Parathyroid adenoma (tissue), 2 donors: ENCODE data around the gene MRC1.

Source experiments
- H2AFZ ChIP-seq: fragments of 300-600 bp; sonication (generic); one replicate; pipeline ENCODE4 v1.7.0; 2017; ENCODE audit warnings: antibody characterized with exemption, mild to moderate bottlenecking
- H3K27ac ChIP-seq: fragments of 300-600 bp; sonication (generic); one replicate; pipeline ENCODE4 v1.7.0; 2017
- H3K27me3 ChIP-seq: fragments of 300-600 bp; sonication (generic); one replicate; pipeline ENCODE4 v1.7.0; 2017; ENCODE audit warnings: low read length; ENCODE audit not compliant: control insufficient read depth, insufficient read depth
- H3K36me3 ChIP-seq: fragments of 300-600 bp; sonication (generic); one replicate; pipeline ENCODE4 v1.7.0; 2017; ENCODE audit warnings: low read length; ENCODE audit not compliant: control insufficient read depth, insufficient read depth
- H3K4me1 ChIP-seq: fragments of 300-600 bp; sonication (generic); one replicate; pipeline ENCODE4 v1.7.0; 2017; ENCODE audit warnings: control low read depth
- H3K4me2 ChIP-seq: fragments of 300-600 bp; sonication (generic); one replicate; pipeline ENCODE4 v1.7.0; 2017; ENCODE audit warnings: low read length
- H3K4me3 ChIP-seq: fragments of 300-600 bp; sonication (generic); one replicate; pipeline ENCODE4 v1.7.0; 2017; ENCODE audit warnings: low read depth, low read length
- H3K79me2 ChIP-seq: fragments of 300-600 bp; sonication (generic); one replicate; pipeline ENCODE4 v1.7.0; 2017; ENCODE audit warnings: control low read depth
- H3K9ac ChIP-seq: fragments of 300-600 bp; sonication (generic); one replicate; pipeline ENCODE4 v1.7.0; 2017; ENCODE audit warnings: mild to moderate bottlenecking
- H3K9me3 ChIP-seq: fragments of 300-600 bp; sonication (generic); one replicate; pipeline ENCODE4 v1.7.0; 2017; ENCODE audit warnings: low read length; ENCODE audit not compliant: control insufficient read depth
- TF ChIP-seq, protein P1 (sequence below): fragments of 300-600 bp; sonication (generic); IDR thresholded peaks from one replicate; pipeline ENCODE4 v1.7.0; 2017; ENCODE audit warnings: antibody characterized with exemption, mild to moderate bottlenecking
- donor health status: primary hyperparathyroidism.

The MRC1 gene

DNA sequence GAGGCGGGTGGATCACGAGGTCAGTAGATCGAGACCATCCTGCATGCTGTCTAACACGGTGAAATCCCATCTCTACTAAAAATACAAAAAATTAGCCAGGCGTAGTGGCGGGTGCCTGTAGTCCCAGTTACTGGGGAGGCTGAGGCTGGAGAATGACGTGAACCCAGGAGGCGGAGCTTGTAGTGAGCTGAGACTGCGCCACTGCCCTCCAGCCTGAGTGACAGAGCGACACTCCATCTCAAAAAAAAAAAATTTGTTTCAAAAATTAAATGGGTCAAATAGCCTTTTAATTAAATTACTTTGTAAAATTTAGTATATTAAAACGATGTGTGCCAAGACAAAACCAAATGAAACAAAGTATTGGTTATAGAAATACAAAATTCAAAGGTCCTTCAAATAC is 6.8 kb upstream of the MRC1 start:
- no peak overlapping the region for H3K4me3 ChIP-seq
- H3K36me3 ChIP-seq = no peaks in the 10 kb centered on the region
- no peak overlapping the region for H3K4me2 ChIP-seq
- H3K9ac ChIP-seq = no peak overlapping the region
- TF ChIP-seq, protein P1, sequence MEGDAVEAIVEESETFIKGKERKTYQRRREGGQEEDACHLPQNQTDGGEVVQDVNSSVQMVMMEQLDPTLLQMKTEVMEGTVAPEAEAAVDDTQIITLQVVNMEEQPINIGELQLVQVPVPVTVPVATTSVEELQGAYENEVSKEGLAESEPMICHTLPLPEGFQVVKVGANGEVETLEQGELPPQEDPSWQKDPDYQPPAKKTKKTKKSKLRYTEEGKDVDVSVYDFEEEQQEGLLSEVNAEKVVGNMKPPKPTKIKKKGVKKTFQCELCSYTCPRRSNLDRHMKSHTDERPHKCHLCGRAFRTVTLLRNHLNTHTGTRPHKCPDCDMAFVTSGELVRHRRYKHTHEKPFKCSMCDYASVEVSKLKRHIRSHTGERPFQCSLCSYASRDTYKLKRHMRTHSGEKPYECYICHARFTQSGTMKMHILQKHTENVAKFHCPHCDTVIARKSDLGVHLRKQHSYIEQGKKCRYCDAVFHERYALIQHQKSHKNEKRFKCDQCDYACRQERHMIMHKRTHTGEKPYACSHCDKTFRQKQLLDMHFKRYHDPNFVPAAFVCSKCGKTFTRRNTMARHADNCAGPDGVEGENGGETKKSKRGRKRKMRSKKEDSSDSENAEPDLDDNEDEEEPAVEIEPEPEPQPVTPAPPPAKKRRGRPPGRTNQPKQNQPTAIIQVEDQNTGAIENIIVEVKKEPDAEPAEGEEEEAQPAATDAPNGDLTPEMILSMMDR = no peak
- H3K79me2 ChIP-seq = no peaks in the 10 kb centered on the region
- H3K27ac ChIP-seq = no peak overlapping the region
- no peaks in the 10 kb centered on the region for H3K4me1 ChIP-seq
- H3K9me3 ChIP-seq = no peaks in the 10 kb centered on the region
- H2AFZ ChIP-seq = no peak overlapping the region
- H3K27me3 ChIP-seq = no peaks in the 10 kb centered on the region

DNA sequence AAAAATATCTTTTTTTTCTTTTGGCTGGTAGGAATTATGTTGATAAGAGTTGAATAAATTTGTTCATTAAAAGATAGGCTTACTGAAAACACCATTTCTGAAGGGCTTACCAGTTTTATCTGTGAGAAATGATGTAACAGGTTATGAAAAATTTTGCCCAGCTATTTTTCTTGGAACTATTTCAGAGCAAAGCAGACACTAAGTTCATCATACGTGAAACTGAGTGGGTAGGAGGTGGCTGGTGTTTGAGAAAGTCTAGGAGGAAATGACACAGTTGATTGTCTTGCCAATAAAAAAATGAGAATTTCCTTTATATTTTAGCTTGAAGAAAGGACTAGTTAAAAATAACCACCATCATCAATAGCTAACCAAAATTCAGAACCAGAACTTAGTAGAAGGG is 6.2 kb upstream of the MRC1 start:
- Histone ChIP-seq H3K27ac (no peak overlapping the region), H2AFZ (no peak overlapping the region), H3K79me2 (no peaks in the 10 kb centered on the region), H3K27me3 (no peaks in the 10 kb centered on the region), H3K4me3 (no peak overlapping the region), H3K36me3 (no peaks in the 10 kb centered on the region), H3K9ac (no peak overlapping the region), H3K4me2 (no peak overlapping the region), H3K9me3 (no peaks in the 10 kb centered on the region), H3K4me1 (no peaks in the 10 kb centered on the region)
- TF ChIP-seq, protein P1 = no peak

DNA sequence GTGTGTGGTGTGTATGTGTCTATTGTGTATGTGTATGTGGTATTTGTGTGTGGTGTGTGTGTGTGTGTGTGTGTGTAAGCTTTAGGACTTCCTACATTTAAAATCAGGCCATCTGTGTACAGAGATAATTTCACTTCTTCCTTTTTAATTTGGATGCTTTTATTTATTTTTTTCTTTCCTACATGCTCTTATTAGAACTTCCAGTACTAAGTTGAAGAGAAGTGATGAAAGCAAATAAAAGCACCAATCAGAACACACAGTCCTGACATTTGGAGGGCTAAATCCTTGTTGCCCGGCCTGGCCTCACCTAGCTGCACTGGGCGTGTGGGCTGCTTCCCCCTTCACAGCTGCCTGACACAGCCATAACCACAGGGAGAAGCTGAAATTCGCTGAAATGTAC is 3.8 kb upstream of the MRC1 start:
- no peak overlapping the region for H3K4me2 ChIP-seq
- H3K79me2 ChIP-seq = no peaks in the 10 kb centered on the region
- H3K4me1 ChIP-seq = no peaks in the 10 kb centered on the region
- no peak overlapping the region for H2AFZ ChIP-seq
- no peaks in the 10 kb centered on the region for H3K36me3 ChIP-seq
- TF ChIP-seq, protein P1 = no peak
- no peak overlapping the region for H3K27ac ChIP-seq
- no peaks in the 10 kb centered on the region for H3K27me3 ChIP-seq
- H3K9me3 ChIP-seq = no peaks in the 10 kb centered on the region
- H3K9ac ChIP-seq = no peak overlapping the region
- H3K4me3 ChIP-seq = no peak overlapping the region

DNA sequence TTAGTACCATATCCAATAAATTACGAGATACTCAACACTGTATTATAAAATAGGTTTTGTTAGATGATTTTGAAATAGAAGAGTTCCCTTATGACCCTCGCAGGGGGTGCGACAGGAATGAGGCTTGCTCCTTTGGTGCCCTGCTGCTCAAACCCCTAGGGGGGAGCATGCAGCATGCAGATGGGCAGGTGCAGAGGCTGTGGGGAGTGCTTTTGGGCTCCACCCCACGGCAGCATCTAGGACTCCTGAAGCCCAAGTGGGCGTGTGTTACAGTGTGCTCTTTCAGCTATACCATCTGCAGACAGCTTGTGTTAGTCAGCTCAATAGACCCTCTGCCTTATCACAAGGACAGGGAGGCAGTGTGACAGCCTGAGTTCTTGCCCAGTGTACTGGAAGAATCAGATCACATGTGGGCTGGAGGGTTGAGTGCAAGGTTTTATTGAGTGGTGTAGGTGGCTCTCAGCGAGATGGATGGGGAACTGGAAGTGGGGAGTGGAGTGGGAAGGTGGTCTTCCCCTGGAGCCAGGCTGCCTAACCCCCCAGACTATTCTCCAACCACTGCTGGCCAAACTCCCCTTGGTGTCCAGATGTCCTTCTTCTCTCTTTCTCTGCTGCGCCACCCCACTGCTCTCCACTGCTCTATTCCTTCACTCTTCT is 3.1 kb upstream of the MRC1 start:
- no peak overlapping the region for H2AFZ ChIP-seq
- H3K27me3 ChIP-seq = no peaks in the 10 kb centered on the region
- no peak overlapping the region for H3K9ac ChIP-seq
- no peak overlapping the region for H3K4me3 ChIP-seq
- TF ChIP-seq, protein P1 = no peak
- no peaks in the 10 kb centered on the region for H3K36me3 ChIP-seq
- H3K4me1 ChIP-seq = no peaks in the 10 kb centered on the region
- no peak overlapping the region for H3K4me2 ChIP-seq
- no peaks in the 10 kb centered on the region for H3K9me3 ChIP-seq
- no peak overlapping the region for H3K27ac ChIP-seq
- H3K79me2 ChIP-seq = no peaks in the 10 kb centered on the region
